GM23338 (cell line): ENCODE measurements around the gene MPHOSPH6. TPM values are rescaled to one million over a fixed set of nuclear protein-coding genes. Genes with fewer than 3 reads are reported as not detected.

ENCODE experiments used
- ATAC-seq: fragments of 200-7000 bp; cut with Tn5 transposase; 3 replicates; pipeline ENCODE4 v1.9.1; 2020
- DNase-seq: peaks from one replicate; pipeline ENCODE4 v3.0.0-alpha.2; 2015; ENCODE audit warnings: low spot score
- H2AFZ ChIP-seq: fragments of 200-600 bp; sonication (generic); 2 replicates; pipeline ENCODE4 v1.8.0; 2016; ENCODE audit warnings: antibody characterized with exemption, mild to moderate bottlenecking, moderate library complexity
- H3F3A ChIP-seq: fragments of 200-600 bp; sonication (generic); replicated peaks from 2 replicates; pipeline ENCODE4 v1.8.0; 2017; ENCODE audit warnings: antibody characterized with exemption, mixed run types, low read depth
- H3K27ac ChIP-seq: fragments of 200-600 bp; sonication (generic); 2 replicates; pipeline ENCODE4 v1.6.1; 2016; ENCODE audit warnings: low read depth
- H3K27me3 ChIP-seq: fragments of 200-600 bp; sonication (generic); 2 replicates; pipeline ENCODE4 v1.8.0; 2016; ENCODE audit warnings: mild to moderate bottlenecking, mixed run types, moderate library complexity; ENCODE audit not compliant: insufficient read depth
- H3K36me3 ChIP-seq: fragments of 200-600 bp; sonication (generic); 2 replicates; pipeline ENCODE4 v1.8.0; 2016; ENCODE audit warnings: mild to moderate bottlenecking; ENCODE audit not compliant: insufficient read depth
- H3K4me1 ChIP-seq: fragments of 200-600 bp; sonication (generic); 2 replicates; pipeline ENCODE4 v1.8.0; 2016; ENCODE audit warnings: mild to moderate bottlenecking, moderate library complexity; ENCODE audit not compliant: insufficient read depth
- H3K4me2 ChIP-seq: fragments of 200-600 bp; sonication (generic); 2 replicates; pipeline ENCODE4 v1.7.1; 2017; ENCODE audit warnings: mixed run types
- H3K4me3 ChIP-seq: fragments of 200-600 bp; sonication (generic); 2 replicates; pipeline ENCODE4 v1.6.1; 2016; ENCODE audit warnings: mixed run types
- H3K79me2 ChIP-seq: fragments of 200-600 bp; sonication (generic); replicated peaks from 2 replicates; pipeline ENCODE4 v1.8.0; 2017; ENCODE audit warnings: mild to moderate bottlenecking; ENCODE audit not compliant: insufficient read depth
- H3K9me2 ChIP-seq: fragments of 200-600 bp; sonication (generic); 2 replicates; pipeline ENCODE4 v1.8.0; 2017; ENCODE audit not compliant: insufficient read depth
- H4K20me1 ChIP-seq: fragments of 200-600 bp; sonication (generic); replicated peaks from 2 replicates; pipeline ENCODE4 v1.8.0; 2017; ENCODE audit warnings: mild to moderate bottlenecking; ENCODE audit not compliant: insufficient read depth
- H3K27ac Mint-ChIP-seq: 2 replicates; pipeline ENCODE4 v1.8.0; 2020; ENCODE audit warnings: inconsistent platforms, mild to moderate bottlenecking, moderate library complexity, mixed read lengths
- H3K27me3 Mint-ChIP-seq: 3 replicates; pipeline ENCODE4 v1.8.0; 2022; ENCODE audit warnings: low read depth, mild to moderate bottlenecking, moderate library complexity, mixed read lengths, inconsistent platforms; ENCODE audit not compliant: insufficient read depth, poor library complexity
- H3K36me3 Mint-ChIP-seq: 3 replicates; pipeline ENCODE4 v1.8.0; 2021; ENCODE audit warnings: low read depth, mild to moderate bottlenecking, inconsistent platforms, moderate library complexity, mixed read lengths
- H3K4me1 Mint-ChIP-seq: 3 replicates; pipeline ENCODE4 v1.8.0; 2020; ENCODE audit warnings: mild to moderate bottlenecking, inconsistent platforms, mixed read lengths
- H3K4me3 Mint-ChIP-seq: 3 replicates; pipeline ENCODE4 v1.8.0; 2021; ENCODE audit warnings: moderate library complexity, mild to moderate bottlenecking, inconsistent platforms, mixed read lengths
- H3K9me3 Mint-ChIP-seq: 3 replicates; pipeline ENCODE4 v1.8.0; 2020; ENCODE audit warnings: moderate library complexity, mild to moderate bottlenecking, inconsistent platforms, mixed read lengths
- CREB1 ChIP-seq: fragments of 250-450 bp; sonication (Bioruptor Pico); IDR thresholded peaks from 2 replicates; pipeline ENCODE4 v1.5.0; 2020; ENCODE audit warnings: low read depth, mild to moderate bottlenecking, moderate library complexity
- CTCF ChIP-seq, 2 experiments: fragments of 200-600 bp in 1 of 2; sonication (generic) in 1 of 2; conservative IDR thresholded peaks; 2 replicates each; pipeline versions ENCODE4 v1.5.1 to v1.6.1; 2016 to 2017; ENCODE audit warnings: antibody characterized with exemption in 2 of 2, low read depth in 2 of 2, mild to moderate bottlenecking in 2 of 2, moderate library complexity in 1 of 2
- ETS1 ChIP-seq: IDR thresholded peaks from 2 replicates; pipeline ENCODE4 v1.6.1; 2016; ENCODE audit warnings: antibody characterized with exemption
- EZH2 ChIP-seq: fragments of 200-600 bp; sonication (generic); IDR thresholded peaks from one replicate; pipeline ENCODE4 v1.8.0; 2017; ENCODE audit warnings: antibody characterized with exemption, mild to moderate bottlenecking, low read depth; ENCODE audit not compliant: unreplicated experiment
- EZH2phosphoT487 ChIP-seq: fragments of 200-600 bp; sonication (generic); IDR thresholded peaks from one replicate; pipeline ENCODE4 v1.8.1; 2018; ENCODE audit warnings: antibody characterized with exemption; ENCODE audit not compliant: unreplicated experiment
- JUNB ChIP-seq: IDR thresholded peaks from one replicate; pipeline ENCODE4 v1.6.1; 2016; ENCODE audit warnings: antibody characterized with exemption; ENCODE audit not compliant: unreplicated experiment
- NANOG ChIP-seq: IDR thresholded peaks from 2 replicates; pipeline ENCODE4 v1.6.1; 2016; ENCODE audit warnings: antibody characterized with exemption, borderline replicate concordance
- POLR2AphosphoS5 ChIP-seq: IDR thresholded peaks from 2 replicates; pipeline ENCODE4 v1.6.1; 2016; ENCODE audit warnings: antibody characterized with exemption, low read depth
- REST ChIP-seq: IDR thresholded peaks from one replicate; pipeline ENCODE4 v1.6.1; 2018; ENCODE audit warnings: antibody characterized with exemption; ENCODE audit not compliant: unreplicated experiment
- ZNF114 ChIP-seq: fragments of 250-450 bp; sonication (Bioruptor Pico); IDR thresholded peaks from 2 replicates; pipeline ENCODE4 v1.5.0; 2020; ENCODE audit warnings: mild to moderate bottlenecking, moderate library complexity
- ZNF331 ChIP-seq: fragments of 250-450 bp; sonication (Bioruptor Pico); IDR thresholded peaks from 2 replicates; pipeline ENCODE4 v1.5.0; 2020; ENCODE audit warnings: low read depth, mild to moderate bottlenecking, moderate library complexity
- ZNF462 ChIP-seq: fragments of 250-450 bp; sonication (Bioruptor Pico); IDR thresholded peaks from 2 replicates; pipeline ENCODE4 v1.5.0; 2020; ENCODE audit warnings: mild to moderate bottlenecking, moderate library complexity
- polyA plus RNA-seq: library from polyadenylated mRNA; unstranded; fragments of >200 nt; fragmentation: Nextera tagmentation; extraction: Ambion mirVana; gene quantifications from 2 replicates; pipeline ENCODE4 v1.2.1, GENCODE V29; 2016
- total RNA-seq: library from RNA; depleted of rRNA; stranded (reverse); fragments of >200 nt; shearing (Covaris generic); gene quantifications from 2 replicates; pipeline ENCODE4 v1.2.3, GENCODE V29; 2014

Gene MPHOSPH6
- total and polyA plus RNA-seq, 2 experiments from 2014 or later = 40.8 to 94.7 TPM

- TF ChIP-seq ZNF462 (CRISPR knock-in tag) = no peak
- TF ChIP-seq JUNB = no peak
- no peak for TF ChIP-seq CREB1 (CRISPR knock-in tag)
- no peak for TF ChIP-seq ZNF331 (CRISPR knock-in tag)
- no peak for TF ChIP-seq POLR2AphosphoS5
- TF ChIP-seq EZH2 = no peak
- no peak for TF ChIP-seq NANOG
- no peak for TF ChIP-seq ZNF114
Observed at GRCh38 chr16:82150549-82150948, 19.5 kb downstream of the MPHOSPH6 start (continued).

GRCh38 chr16:82149536-82149935 is 20.5 kb downstream of the MPHOSPH6 start:
- no peaks in the 10 kb centered on the region; the same call in 2 of the 3 replicates for H3K9me3 Mint-ChIP-seq
- TF ChIP-seq POLR2AphosphoS5 (no peak), CREB1 (CRISPR knock-in tag) (no peak), EZH2 (no peak), ETS1 (no peak), CTCF (conservative IDR thresholded peaks at IDR 0.05; ENCODE audit: low read depth in 2 of 2) (no peak), ZNF331 (CRISPR knock-in tag) (no peak), EZH2phosphoT487 (no peak), REST (no peak)

More at GRCh38 chr16:82149536-82149935, 20.5 kb downstream of the MPHOSPH6 start:
- Histone ChIP-seq H3K36me3 (peaks cover 15% of the 10 kb centered on the region), H3F3A (no peaks in the 10 kb centered on the region), H3K4me2 (no peak overlapping the region), H4K20me1 (no peaks in the 10 kb centered on the region; the same call in none of the 2 replicates), H3K79me2 (peaks cover 27% of the 10 kb centered on the region), H3K4me1 (peaks cover 11% of the 10 kb centered on the region), H3K27me3 (no peaks in the 10 kb centered on the region), H3K9me2 (no peaks in the 10 kb centered on the region), H3K4me3 (no peak overlapping the region), H3K27ac (no peak overlapping the region), H2AFZ (no peak overlapping the region)
- Mint-ChIP-seq H3K27ac (0 out of 2 replicates have a peak overlapping the region, but pooled peaks have one; percentile 41), H3K4me3 (no peak overlapping the region), H3K4me1 (peaks cover 21% of the 10 kb centered on the region), H3K36me3 (peaks cover 68% of the 10 kb centered on the region), H3K27me3 (no peaks in the 10 kb centered on the region)
- no peak for DNase-seq
- no peak for ATAC-seq
